HepG2 (cell line): ENCODE measurements around the gene MYCBP2. TPM values are rescaled to one million over a fixed set of nuclear protein-coding genes. Genes with fewer than 3 reads are reported as not detected.

Experiments
- ATAC-seq: fragments of 200-7000 bp; cut with Tn5 transposase; 3 replicates; pipeline ENCODE4 v1.9.1; 2020; ENCODE audit warnings: mild to moderate bottlenecking, moderate library complexity
- BruUV-seq: library from RNA; stranded (reverse); fragments of 400-500 nt; replicated peaks from 2 replicates; lab custom pipeline; 2021; lab: Mats Ljungman, UMichigan
- CTCF ChIA-PET: fragments of 300-600 bp; formaldehyde crosslinking; extraction: SDS; loops from one replicate; lab custom pipeline; 2021; ENCODE audit warnings: low total read pairs, inconsistent platforms, low intra/inter-chr PET ratio; lab: Yijun Ruan, JAX
- POLR2A ChIA-PET: fragments of 350-600 bp; sonication (Branson Sonifier 250); formaldehyde crosslinking; loops from one replicate; lab custom pipeline; 2020; ENCODE audit warnings: antibody characterized with exemption, inconsistent platforms; lab: Yijun Ruan, JAX
- DNase-seq: peaks from one replicate; pipeline ENCODE4 v3.0.0-alpha.2; 2015; ENCODE audit warnings: low spot score
- FAIRE-seq: peaks from 3 replicates; lab custom pipeline; 2011; peaks lifted over from hg19 to GRCh38; lab: Jason Lieb, UNC
- H2AFZ ChIP-seq: one replicate; pipeline ENCODE4 v1.6.1; 2011; ENCODE audit warnings: low read length, inconsistent platforms
- H3K27ac ChIP-seq: fragments of 300-600 bp; 3 replicates; pipeline ENCODE4 v1.8.0; 2011; ENCODE audit warnings: mixed run types, mild to moderate bottlenecking, mixed read lengths, low read length, inconsistent platforms; ENCODE audit not compliant: insufficient read depth; ENCODE audit errors: extremely low read length
- H3K27me3 ChIP-seq, 2 experiments: fragments of 200-600 bp in 1 of 2; 2 replicates in 1 of 2; 3 replicates in 1 of 2; pipeline versions ENCODE4 v1.6.0 to v1.8.0; 2011; ENCODE audit warnings: low read length in 2 of 2, mild to moderate bottlenecking in 2 of 2, moderate library complexity in 2 of 2, inconsistent platforms in 1 of 2; ENCODE audit not compliant: insufficient read depth in 2 of 2, control insufficient read depth in 1 of 2
- H3K36me3 ChIP-seq, 2 experiments: fragments of 200-600 bp in 1 of 2; replicated peaks in 1 of 2; 2 replicates in 1 of 2; 3 replicates in 1 of 2; pipeline versions ENCODE4 v1.5.1 to v1.8.0; 2011; ENCODE audit warnings: low read length in 2 of 2, inconsistent platforms in 1 of 2; ENCODE audit not compliant: insufficient read depth in 2 of 2, control insufficient read depth in 1 of 2
- H3K4me1 ChIP-seq: 2 replicates; pipeline ENCODE4 v1.5.1; 2012; ENCODE audit warnings: low read length, inconsistent platforms; ENCODE audit not compliant: insufficient read depth
- H3K4me2 ChIP-seq: 2 replicates; pipeline ENCODE4 v1.6.0; 2011; ENCODE audit warnings: low read depth, low read length, inconsistent platforms
- H3K4me3 ChIP-seq, 3 experiments: fragments of 200-600 bp in 1 of 3; sonication (generic), shearing (Covaris generic) in 1 of 3; replicated peaks in 1 of 3; 2 replicates each; pipeline ENCODE4 v1.5.1; 2011 to 2016; ENCODE audit warnings: low read length in 3 of 3, inconsistent platforms in 2 of 3, low read depth in 2 of 3, mild to moderate bottlenecking in 2 of 3, control low read depth in 1 of 3, mixed read lengths in 1 of 3; ENCODE audit not compliant: insufficient read depth in 1 of 3
- H3K79me2 ChIP-seq: one replicate; pipeline ENCODE4 v1.6.1; 2011; ENCODE audit warnings: low read length, inconsistent platforms; ENCODE audit not compliant: insufficient read depth
- H3K9ac ChIP-seq: 2 replicates; pipeline ENCODE4 v1.6.0; 2011; ENCODE audit warnings: mild to moderate bottlenecking, low read depth, low read length, inconsistent platforms; ENCODE audit not compliant: insufficient read depth
- H3K9me3 ChIP-seq: 2 replicates; pipeline ENCODE4 v1.5.1; 2012; ENCODE audit warnings: mild to moderate bottlenecking, low read length
- H4K20me1 ChIP-seq: 2 replicates; pipeline ENCODE4 v1.6.0; 2011; ENCODE audit warnings: inconsistent platforms, mild to moderate bottlenecking, low read length, moderate library complexity; ENCODE audit not compliant: insufficient read depth
- CBX5 ChIP-seq: sonication (generic); formaldehyde crosslinking; IDR thresholded peaks from 2 replicates; pipeline ENCODE4 v1.4.0; 2020; ENCODE audit warnings: missing genetic modification reagents, borderline replicate concordance
- MYNN ChIP-seq: sonication (generic); formaldehyde crosslinking; IDR thresholded peaks from 2 replicates; pipeline ENCODE4 v1.4.0; 2020; ENCODE audit warnings: mild to moderate bottlenecking, low read depth, missing genetic modification reagents
- STAT5B ChIP-seq: sonication (generic); formaldehyde crosslinking; IDR thresholded peaks from 2 replicates; pipeline ENCODE4 v1.4.0; 2020; ENCODE audit warnings: missing genetic modification reagents
- TSC22D2 ChIP-seq: sonication (generic); formaldehyde crosslinking; IDR thresholded peaks from 2 replicates; pipeline ENCODE4 v1.5.1; 2020; ENCODE audit warnings: missing genetic modification reagents, mild to moderate bottlenecking, borderline replicate concordance
- ZNF225 ChIP-seq: sonication (generic); formaldehyde crosslinking; IDR thresholded peaks from 2 replicates; pipeline ENCODE4 v1.4.0; 2020; ENCODE audit warnings: mild to moderate bottlenecking, missing genetic modification reagents
- ZNF253 ChIP-seq: sonication (generic); formaldehyde crosslinking; IDR thresholded peaks from 2 replicates; pipeline ENCODE4 v1.8.0; 2022; ENCODE audit warnings: mild to moderate bottlenecking, missing genetic modification reagents, borderline replicate concordance
- ZNF296 ChIP-seq: sonication (generic); formaldehyde crosslinking; conservative IDR thresholded peaks from 2 replicates; pipeline ENCODE4 v1.5.0; 2020; ENCODE audit warnings: mild to moderate bottlenecking, missing genetic modification reagents
- ZNF362 ChIP-seq: sonication (generic); formaldehyde crosslinking; IDR thresholded peaks from 2 replicates; pipeline ENCODE4 v1.4.0; 2020; ENCODE audit warnings: missing genetic modification reagents, mild to moderate bottlenecking, borderline replicate concordance
- ZNF44 ChIP-seq: sonication (generic); formaldehyde crosslinking; IDR thresholded peaks from 2 replicates; pipeline ENCODE4 v1.5.1; 2020; ENCODE audit warnings: mild to moderate bottlenecking, missing genetic modification reagents
- ZNF546 ChIP-seq: sonication (generic); formaldehyde crosslinking; conservative IDR thresholded peaks from 2 replicates; pipeline ENCODE4 v1.8.1; 2023; ENCODE audit warnings: mild to moderate bottlenecking, missing genetic modification reagents
- ZNF547 ChIP-seq: sonication (generic); formaldehyde crosslinking; IDR thresholded peaks from 2 replicates; pipeline ENCODE4 v1.5.1; 2020; ENCODE audit warnings: mild to moderate bottlenecking, missing genetic modification reagents
- ZNF646 ChIP-seq: sonication (generic); formaldehyde crosslinking; IDR thresholded peaks from 2 replicates; pipeline ENCODE4 v1.9.0; 2021; ENCODE audit warnings: mild to moderate bottlenecking, missing genetic modification reagents
- ZNF674 ChIP-seq: sonication (generic); formaldehyde crosslinking; IDR thresholded peaks from 2 replicates; pipeline ENCODE4 v1.5.0; 2020; ENCODE audit warnings: low read depth, mild to moderate bottlenecking, missing genetic modification reagents
- in situ Hi-C: cut with HindIII; loops from 2 replicates; pipeline ENCODE4 v1.10.0; 2017; ENCODE audit warnings: low pct_unique_long_range_greater_than_20kb; ENCODE audit not compliant: extremely low pct_ligation_motif_present
- intact Hi-C: fragments of 100-400 bp; cut with micrococcal nuclease; formaldehyde crosslinking; loops from one replicate; pipeline ENCODE4 v1.10.0; 2022; ENCODE audit not compliant: unreplicated experiment
- polyA plus RNA-seq, 8 experiments: library from polyadenylated mRNA; depleted of rRNA in 3 of 8; stranded (reverse) in 7 of 8; unstranded in 1 of 8; fragments of >200 nt; fragmentation: Illumina TruSeq in 4 of 8; extraction: Trizol in 4 of 8; gene quantifications; 2 replicates each; pipeline versions ENCODE4 v1.2.1 to v1.2.3, GENCODE V29; 2011 to 2016; ENCODE audit warnings: low read depth in 4 of 8, missing spikeins in 1 of 8, mixed read lengths in 1 of 8; ENCODE audit not compliant: insufficient read depth in 1 of 8
- total RNA-seq, 5 experiments: library from RNA; depleted of rRNA; stranded (reverse); fragments of >200 nt; fragmentation: Illumina TruSeq; extraction: Trizol; gene quantifications; 2 replicates each; pipeline ENCODE4 v1.2.3, GENCODE V29; 2016; ENCODE audit warnings: low read depth in 1 of 5

MYCBP2 gene
- total and polyA plus RNA-seq, 2 of the 13 experiments (the other 11 are each of a cell fraction or from before 2014, with no cell fraction given), result 16.3 to 35.3 TPM

GRCh38 chr13:77335543-77335942 is 8.6 kb upstream of the MYCBP2 start:
- CTCF ChIA-PET, result no interaction called here
- Histone ChIP-seq H3K27ac (no peak overlapping the region), H3K9me3 (no peaks in the 10 kb centered on the region)
- no peak for DNase-seq
- BruUV-seq, result no TSS peak
- TF ChIP-seq TSC22D2 (CRISPR knock-in tag) (no peak), ZNF362 (no peak), STAT5B (no peak), ZNF225 (CRISPR knock-in tag) (no peak), ZNF296 (CRISPR knock-in tag) (no peak), ZNF646 (CRISPR knock-in tag) (no peak), ZNF44 (CRISPR knock-in tag) (no peak), ZNF674 (CRISPR knock-in tag) (no peak), ZNF547 (CRISPR knock-in tag) (no peak), CBX5 (CRISPR knock-in tag) (no peak), ZNF253 (no peak), MYNN (CRISPR knock-in tag) (no peak), ZNF546 (no peak)
- TF ChIP-seq, all 625 proteins: peak for 0
- intact Hi-C loops, result no loop called here
- ATAC-seq, result no peak
- Histone ChIP-seq H3K36me3 (no peaks in the 10 kb centered on the region), H2AFZ (no peak overlapping the region), H3K27me3 (peaks cover 1 to 9% of the 10 kb centered on the region in 2 experiments; a peak in 3 of 5 replicates), H3K4me3 (no peak overlapping the region), H3K4me2 (no peak overlapping the region), H3K4me1 (peaks cover under 1% of the 10 kb centered on the region; the same call in 1 of the 2 replicates), H4K20me1 (no peaks in the 10 kb centered on the region), H3K9ac (no peak overlapping the region), H3K79me2 (no peaks in the 10 kb centered on the region)
- in situ Hi-C loops, result no loop called here
- no peak for FAIRE-seq
- POLR2A ChIA-PET, result no interaction called here
